Sciatic nerve (tissue), 2 donors: ENCODE results near the gene RPS14. TPM values are rescaled to one million over a fixed set of nuclear protein-coding genes. Genes with fewer than 3 reads are reported as not detected.

Experiments
- ATAC-seq: fragments of 200-7000 bp; cut with Tn5 transposase; one replicate; pipeline ENCODE4 v1.9.1; 2020; ENCODE audit warnings: mild to moderate bottlenecking, moderate library complexity
- DNase-seq: peaks from one replicate; pipeline ENCODE4 v3.0.0-alpha.2; 2020; ENCODE audit warnings: low spot score
- intact Hi-C: fragments of 100-400 bp; cut with DNase I; formaldehyde crosslinking; loops from one replicate; pipeline ENCODE4 v1.14.2; 2022
- total RNA-seq: library from RNA; stranded (reverse); fragmentation: NEBNext Ultra II Directional; extraction: Animal tissue kit (Norgen Biotek cat#: 25700); gene quantifications from one replicate; pipeline ENCODE4 v1.2.1, GENCODE V29; 2021
- donor health status: DM: no; HTN: no; CAD: no.
- donor health status: DM: no; HTN: no; CAD: no.

The RPS14 gene
- total RNA-seq, 1 donor from 2014 or later = 1,412 TPM

- ATAC-seq = no peak
These were observed 43.3 kb downstream of the RPS14 start for GRCh38 chr5:150406103-150406722.

GRCh38 chr5:150404941-150405816, 44.4 kb downstream of the RPS14 start:
- ATAC-seq = no peak
- no peak for DNase-seq
- intact Hi-C loops = no loop called here

More at GRCh38 chr5:150406103-150406722, 43.3 kb downstream of the RPS14 start:
- intact Hi-C loops = no loop called here
- DNase-seq = no peak

GRCh38 chr5:150404535-150404934, 45.0 kb downstream of the RPS14 start:
- DNase-seq (no peak), ATAC-seq (no peak)
- intact Hi-C loops = no loop called here

- ATAC-seq (no peak), DNase-seq (no peak)
- intact Hi-C loops = no loop called here
These were observed 45.4 kb downstream of the RPS14 start for GRCh38 chr5:150404121-150404520.

GRCh38 chr5:150402901-150403342, 46.6 kb downstream of the RPS14 start:
- intact Hi-C loops = no loop called here
- ATAC-seq (no peak), DNase-seq (no peak)

GRCh38 chr5:150402229-150402773, 47.2 kb downstream of the RPS14 start:
- intact Hi-C loops = no loop called here
- no peak for DNase-seq
- no peak for ATAC-seq

GRCh38 chr5:150401376-150402228, 47.9 kb downstream of the RPS14 start:
- intact Hi-C loops = no loop called here
- ATAC-seq (no peak), DNase-seq (no peak)

- intact Hi-C loops = no loop called here
- ATAC-seq = no peak
- no peak for DNase-seq
These were observed 48.5 kb downstream of the RPS14 start for GRCh38 chr5:150401076-150401375.

GRCh38 chr5:150400316-150401075, 49.0 kb downstream of the RPS14 start:
- intact Hi-C loops = no loop called here
- ATAC-seq (no peak), DNase-seq (no peak)

- intact Hi-C loops = no loop called here
- ATAC-seq (no peak), DNase-seq (no peak)
These were observed 49.9 kb downstream of the RPS14 start for GRCh38 chr5:150399524-150400211.

GRCh38 chr5:150398722-150399523, 50.6 kb downstream of the RPS14 start:
- intact Hi-C loops = no loop called here
- no peak for ATAC-seq

GRCh38 chr5:150397782-150398721, 51.5 kb downstream of the RPS14 start:
- peak; percentile 58 for ATAC-seq
- intact Hi-C loops = no loop called here
- no peak for DNase-seq

More at GRCh38 chr5:150398722-150399523, 50.6 kb downstream of the RPS14 start:
- no peak for DNase-seq

GRCh38 chr5:150397146-150397781, 52.3 kb downstream of the RPS14 start:
- ATAC-seq (no peak), DNase-seq (no peak)
- intact Hi-C loops = no loop called here

- ATAC-seq = no peak
- no peak for DNase-seq
- intact Hi-C loops = no loop called here
These were observed 53.3 kb downstream of the RPS14 start for GRCh38 chr5:150396267-150396666.

GRCh38 chr5:150395688-150395975, 53.9 kb downstream of the RPS14 start:
- intact Hi-C loops = no loop called here
- ATAC-seq = no peak
- DNase-seq = no peak
